HG02885 (cell line): ENCODE results near the gene NEMP2.
"Not testable (repeated sequence)": the region's sequence is repeated elsewhere in the genome, so short reads cannot be mapped to it uniquely, and the experiment has no call there.

Source experiments
- ATAC-seq: cut with Tn5 transposase; IDR thresholded peaks from one replicate; pipeline ENCODE4 v1.9.1; 2021; ENCODE audit warnings: mild to moderate bottlenecking; ENCODE audit not compliant: unreplicated experiment, poor library complexity

The NEMP2 gene

DNA sequence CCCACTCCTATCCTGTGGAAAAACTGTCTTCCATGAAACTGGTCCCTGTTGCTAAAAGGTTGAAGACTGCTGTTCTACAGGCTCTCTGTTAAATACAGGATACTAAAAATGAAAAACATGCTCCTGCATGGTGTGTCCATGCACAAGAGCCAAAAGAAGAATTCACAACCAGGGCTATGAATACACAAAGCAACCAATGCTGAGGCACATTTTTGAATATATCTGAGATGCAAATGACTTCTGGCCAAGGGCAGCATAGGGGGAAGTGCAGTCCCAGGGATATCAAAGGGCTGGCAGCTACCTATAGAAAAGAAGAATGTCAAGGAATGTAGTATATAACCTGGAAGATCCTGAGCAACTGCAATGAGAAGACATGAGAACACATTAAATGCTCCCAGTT lies 6.6 kb downstream of the NEMP2 start:
- ATAC-seq = no peak

DNA sequence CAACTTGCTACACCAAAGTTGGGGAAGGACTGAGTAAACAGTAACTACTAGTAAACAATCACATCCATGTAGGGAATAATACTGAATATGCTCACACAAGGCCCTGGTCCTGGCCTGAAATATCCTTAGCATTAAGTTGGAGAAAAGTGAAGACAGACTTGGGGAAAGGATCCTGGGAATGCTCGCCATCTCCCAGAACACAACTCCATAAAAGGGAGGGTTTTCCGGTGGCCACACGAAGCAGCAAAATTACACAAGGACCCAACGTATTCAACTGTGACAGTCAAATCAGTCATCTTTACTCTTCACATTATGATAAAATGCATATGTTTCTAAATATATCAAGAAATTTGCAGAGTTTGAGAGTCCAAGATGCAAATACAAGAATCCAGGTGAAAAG lies 7.3 kb downstream of the NEMP2 start:
- ATAC-seq = no peak

DNA sequence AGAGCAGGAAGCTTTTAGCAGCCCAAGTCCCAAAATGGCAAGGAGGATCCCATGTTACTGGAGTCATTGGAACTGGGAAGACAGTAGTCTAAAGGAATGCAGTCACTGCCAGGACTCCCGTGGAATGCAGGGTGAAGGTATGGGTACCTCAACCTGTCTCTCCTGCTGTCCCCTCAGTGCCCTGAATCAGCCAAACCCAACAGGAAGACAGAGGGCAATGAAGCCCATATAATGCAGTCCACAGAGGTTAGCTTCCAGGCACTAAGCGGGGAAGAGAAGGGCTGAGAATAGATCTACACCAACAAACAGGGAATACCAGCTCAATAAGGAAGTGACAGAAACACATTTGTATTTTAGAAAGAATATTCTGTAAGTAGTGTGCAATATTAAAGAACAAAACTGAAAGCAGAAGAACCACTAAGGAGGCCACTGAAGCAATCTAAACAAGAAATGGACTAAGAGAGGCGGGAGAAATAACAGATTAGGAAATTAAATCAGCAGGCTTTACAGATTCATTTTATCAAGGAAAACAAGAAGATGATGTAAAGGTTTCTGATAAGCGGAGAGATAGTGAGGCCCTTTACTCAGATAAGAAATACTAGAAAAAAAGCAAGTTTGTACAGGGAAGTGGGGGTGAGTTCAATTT lies 8.3 kb downstream of the NEMP2 start:
- ATAC-seq = no peak

DNA sequence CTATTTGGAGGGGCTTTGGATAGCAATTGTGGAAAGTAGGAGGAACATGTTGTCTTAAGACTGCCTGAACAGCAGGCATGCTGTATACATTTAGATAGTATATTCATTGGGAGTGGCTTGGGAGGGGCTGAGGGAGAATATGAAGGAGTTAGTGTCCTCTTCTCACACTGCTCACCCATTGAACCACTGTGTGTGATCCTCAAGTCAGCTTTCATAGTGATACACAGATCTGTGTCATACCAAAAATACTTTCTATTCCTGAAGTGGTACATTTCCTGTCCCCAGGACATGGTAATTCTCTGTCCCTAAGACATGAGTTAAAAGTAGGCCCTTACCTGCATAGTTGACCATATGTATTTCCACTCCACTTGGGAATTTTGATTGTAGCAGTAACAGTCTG lies 9.6 kb downstream of the NEMP2 start:
- no peak for ATAC-seq

DNA sequence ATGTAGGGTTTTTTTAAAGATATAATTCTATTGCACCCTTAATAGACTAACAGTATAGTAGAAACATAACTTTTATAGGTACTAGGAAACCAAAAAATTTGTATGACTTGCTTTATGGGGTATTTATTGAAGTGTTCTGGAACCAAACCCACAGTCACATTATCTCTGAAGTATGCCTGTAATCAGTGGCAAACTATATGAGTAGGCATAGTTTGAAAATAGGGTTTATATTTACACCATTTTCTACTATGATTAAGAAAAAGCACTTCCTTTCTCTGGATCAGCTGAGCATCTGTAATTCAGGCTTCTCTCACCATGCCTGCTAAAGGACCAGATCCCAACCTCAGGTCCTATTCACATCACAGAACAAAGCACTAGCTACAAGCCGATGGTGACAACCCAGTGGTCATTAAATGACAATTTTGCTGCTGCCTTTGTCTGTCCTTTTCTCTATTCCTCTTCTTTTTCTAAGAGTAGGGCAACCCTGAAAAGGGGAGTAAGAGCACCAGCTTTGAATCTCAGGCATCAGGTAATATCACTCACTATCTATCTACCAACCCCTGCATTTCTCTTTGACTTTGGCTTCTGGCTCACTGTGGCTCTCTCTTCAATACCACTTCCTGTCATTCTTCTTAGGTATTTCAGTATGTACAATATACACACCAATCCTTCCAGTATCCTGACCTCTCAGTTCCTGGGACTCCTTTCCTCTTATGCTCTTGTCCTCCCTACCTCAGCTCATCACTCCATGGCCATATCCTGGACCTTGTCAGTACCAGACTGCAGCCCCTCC lies 14.4 kb downstream of the NEMP2 start:
- ATAC-seq = no peak

DNA sequence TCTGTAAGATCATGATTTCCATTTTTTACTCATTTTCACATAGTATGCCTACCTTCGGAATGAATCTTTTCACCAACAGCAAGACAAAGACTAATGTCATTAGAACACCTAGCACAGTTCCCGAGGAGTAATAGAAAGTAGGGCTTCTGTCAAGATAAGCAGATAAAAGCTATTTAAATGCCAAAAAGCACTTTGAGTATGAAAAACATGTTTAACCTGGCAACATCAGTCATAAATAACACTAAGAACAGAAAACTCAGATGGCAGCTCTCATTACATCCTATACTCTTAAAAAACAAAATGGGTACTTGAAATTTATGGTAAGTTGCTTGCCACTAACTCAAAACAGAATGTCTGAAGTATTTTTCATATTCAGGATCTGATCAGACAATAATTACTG lies 17.1 kb downstream of the NEMP2 start:
- no peak for ATAC-seq

DNA sequence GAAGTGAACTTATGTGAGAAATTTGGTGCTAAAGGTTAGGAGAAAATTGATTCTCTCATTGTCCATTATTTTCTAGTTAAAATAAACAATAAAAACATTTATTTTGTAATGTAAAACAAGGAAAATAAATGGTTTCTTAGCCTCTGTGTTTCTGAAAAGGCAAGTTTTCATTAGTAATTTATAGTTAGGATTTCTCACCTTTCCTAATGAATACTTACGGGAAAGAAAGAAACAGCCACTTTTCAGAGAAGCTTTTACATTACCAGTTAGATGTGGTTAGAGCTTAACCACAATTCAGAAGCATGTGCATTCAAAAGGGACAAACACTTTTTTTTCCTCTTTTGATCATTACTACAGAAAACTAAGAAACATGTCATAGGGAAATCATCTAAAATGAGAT lies 18.8 kb downstream of the NEMP2 start:
- ATAC-seq = no peak

DNA sequence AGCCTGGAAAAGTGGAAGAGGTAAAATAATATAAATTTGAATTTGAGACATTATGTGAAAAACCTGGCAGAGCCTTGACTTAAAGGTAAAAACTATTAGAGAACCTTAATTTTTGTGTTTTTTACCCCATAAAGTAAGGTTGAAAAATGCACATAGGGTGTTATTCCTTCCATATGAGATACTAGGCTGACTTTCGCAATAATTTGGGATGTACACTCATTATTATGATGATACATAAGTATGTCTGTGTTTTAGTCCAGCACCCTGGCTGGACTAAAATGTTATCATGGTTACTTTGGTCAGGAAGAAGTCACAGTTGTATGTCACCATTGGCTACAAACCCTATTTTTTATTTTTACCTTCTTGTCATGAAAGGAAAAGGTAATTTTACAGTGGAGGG lies 19.8 kb downstream of the NEMP2 start:
- no peak for ATAC-seq

DNA sequence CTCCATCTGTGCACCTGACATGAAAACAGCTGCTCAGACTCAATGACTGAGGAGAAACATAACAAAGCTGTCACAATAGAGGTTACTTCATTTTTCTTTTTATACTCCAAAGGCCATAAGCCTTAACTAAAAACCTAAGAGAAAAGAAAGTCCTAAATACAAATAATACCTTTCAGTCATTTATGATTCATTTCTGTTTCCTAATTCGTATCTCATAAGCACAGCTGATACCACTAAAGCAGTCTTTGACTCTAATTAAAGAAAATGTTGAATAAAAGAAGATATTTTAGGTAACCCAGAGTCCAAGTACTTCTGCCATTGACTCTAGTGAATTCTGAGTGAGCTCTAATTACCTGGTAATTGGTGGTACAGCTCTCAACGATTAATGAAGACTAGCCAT lies 20.6 kb downstream of the NEMP2 start:
- no peak for ATAC-seq

DNA sequence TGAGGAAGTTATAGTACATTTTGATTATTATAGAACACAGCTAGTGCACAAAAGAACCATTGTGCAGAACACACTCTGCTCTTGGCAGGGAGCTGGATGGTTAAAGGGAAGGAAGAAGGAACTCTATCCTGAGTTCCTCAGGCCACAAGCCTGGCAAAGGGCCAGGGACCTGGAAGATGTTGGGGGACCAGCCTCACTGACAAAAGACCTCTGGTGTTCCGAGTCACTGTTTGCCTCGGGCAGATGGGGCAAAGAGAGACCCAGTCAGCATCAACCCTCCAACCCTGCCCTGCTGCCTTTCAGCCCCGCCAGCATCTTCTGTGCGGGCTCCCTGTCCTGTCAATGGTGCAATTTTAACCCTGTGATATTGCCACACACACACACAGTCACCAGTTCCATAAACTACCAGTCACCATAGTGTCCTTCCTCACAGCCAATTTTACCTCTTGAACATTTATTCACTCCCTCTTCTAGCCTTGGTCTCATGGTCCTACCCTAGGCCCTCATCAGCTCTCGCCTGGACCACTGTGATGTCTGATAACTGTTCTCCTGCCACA lies 21.9 kb downstream of the NEMP2 start:
- no peak for ATAC-seq

DNA sequence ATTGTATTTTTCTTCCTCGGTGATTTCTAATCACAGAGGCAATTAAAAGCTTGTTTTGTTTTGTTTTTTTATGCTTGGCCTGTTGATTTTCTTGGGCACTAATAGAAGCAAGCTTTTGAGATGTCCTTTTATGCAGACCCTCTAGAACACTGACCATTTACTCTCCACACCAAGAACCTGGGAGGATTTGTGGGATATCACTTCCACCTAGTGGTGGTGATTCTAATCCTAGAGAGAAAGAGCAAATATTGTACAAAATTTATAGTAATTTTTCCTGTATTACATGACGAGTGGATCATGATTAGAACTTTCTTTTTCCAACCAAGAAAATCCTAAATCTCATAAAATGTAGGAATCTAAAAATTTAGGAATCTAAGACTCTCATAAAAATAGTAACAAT lies 23.4 kb downstream of the NEMP2 start:
- no peak for ATAC-seq

DNA sequence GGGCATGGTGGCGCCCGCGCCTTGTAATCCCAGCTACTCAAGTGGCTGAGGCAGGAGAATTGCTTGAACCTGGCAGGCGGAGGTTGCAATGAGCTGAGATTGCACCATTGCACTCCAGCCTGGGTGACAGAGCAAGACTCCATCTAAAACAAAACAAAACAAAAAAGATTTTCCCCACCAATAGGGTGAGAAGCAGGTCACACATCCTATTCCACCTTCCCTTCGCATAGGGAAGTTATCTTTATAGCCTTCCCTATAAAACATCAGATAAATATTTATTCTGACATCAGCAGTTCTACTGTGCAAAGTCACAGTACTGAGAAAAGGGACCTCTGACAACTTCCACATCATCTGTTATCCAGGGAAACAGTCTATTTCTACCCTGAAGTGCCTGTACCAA lies 24.6 kb downstream of the NEMP2 start:
- not testable (repeated sequence) for ATAC-seq

DNA sequence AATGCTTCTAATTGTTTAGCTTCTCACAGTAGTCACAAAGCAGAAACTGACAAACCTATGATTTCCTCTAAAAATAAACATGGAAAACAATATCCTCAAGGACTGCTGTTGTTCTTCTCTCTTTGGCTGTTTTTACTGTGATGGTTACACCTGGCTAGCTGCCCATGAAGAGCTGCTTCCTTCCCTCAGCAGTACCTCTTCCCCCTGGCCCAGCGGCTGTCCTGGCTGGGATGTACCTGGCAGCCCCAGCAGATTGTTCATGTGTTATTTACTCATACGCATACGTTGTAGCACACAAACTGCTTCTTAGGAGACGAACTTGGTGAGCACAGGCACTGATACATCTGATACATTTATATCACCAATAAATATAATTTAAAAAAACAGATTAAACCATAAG lies 27.4 kb downstream of the NEMP2 start:
- ATAC-seq = no peak

DNA sequence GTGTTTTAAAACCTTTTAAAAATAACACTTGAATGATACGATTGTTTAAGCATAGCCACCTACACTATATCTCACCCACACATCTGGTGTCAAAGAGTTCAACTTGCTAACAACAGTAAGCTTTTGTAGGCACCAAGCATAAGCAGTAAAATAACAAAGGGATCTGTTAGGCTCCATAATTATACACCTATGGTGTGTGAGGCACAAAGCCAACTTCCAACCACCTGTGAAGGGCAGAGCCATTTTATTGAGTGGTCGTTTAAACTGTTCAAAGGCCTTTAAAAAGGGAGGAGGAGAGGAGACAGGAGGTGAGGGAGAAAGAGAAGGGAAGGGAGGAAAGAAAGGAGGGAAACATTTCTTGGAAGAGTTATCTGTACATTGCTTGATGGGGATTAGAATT lies 27.9 kb downstream of the NEMP2 start:
- no peak for ATAC-seq

DNA sequence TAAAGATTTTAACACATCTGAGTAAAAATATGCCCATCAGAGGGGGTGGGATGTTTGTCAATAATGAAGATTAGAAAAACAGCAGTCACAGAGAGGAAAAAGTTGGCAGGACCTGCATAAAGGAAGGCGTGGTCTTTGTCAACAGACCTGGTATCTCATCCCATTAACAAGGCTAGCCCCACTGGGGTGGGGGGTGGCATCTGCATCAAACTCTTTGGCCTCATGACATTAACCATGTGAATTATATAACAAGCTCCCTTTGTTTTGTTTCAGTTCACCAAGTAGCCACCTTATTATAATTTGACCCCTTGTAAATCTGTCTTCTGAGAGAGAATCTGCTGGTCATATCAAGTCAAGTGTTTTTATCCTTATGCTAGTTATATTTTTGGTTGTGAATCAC lies 28.8 kb downstream of the NEMP2 start:
- ATAC-seq = no peak

DNA sequence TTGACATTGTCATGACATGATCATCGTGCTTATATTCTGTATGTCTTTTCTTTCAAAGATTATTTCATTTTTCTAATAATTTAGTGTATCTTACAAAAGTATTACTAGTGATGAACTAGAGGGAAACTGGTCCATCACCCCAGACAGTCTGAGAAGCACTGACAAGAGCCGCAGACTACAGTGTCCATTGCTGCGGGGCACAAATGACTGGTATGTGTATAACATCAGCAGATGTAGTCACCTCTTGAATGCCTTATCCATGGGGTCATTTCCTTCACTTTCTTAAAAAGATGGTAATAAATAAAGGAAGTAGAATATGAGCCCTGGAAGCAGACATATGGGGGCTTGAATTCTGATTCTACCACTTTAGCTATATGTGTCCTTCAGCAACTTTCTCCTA lies 29.6 kb downstream of the NEMP2 start:
- ATAC-seq = no peak

DNA sequence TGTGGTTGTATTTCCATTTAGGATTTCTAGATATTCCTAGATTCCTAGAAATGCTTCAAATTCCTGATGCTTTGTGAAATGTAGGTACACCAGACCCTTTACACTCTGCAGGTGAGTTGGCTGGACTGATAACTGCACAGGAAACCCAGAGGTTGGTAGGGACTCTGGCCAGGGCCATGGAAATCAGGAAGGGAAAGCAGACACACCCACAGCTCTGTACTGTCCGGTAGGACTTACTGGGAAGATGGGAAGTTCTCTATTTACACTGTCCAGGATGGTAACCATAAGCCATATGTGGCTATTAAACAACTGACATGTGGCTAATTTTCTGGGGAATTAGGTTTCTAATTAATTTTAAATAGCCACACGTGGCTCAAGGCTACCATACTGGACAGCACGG lies 31.4 kb downstream of the NEMP2 start:
- ATAC-seq = no peak

DNA sequence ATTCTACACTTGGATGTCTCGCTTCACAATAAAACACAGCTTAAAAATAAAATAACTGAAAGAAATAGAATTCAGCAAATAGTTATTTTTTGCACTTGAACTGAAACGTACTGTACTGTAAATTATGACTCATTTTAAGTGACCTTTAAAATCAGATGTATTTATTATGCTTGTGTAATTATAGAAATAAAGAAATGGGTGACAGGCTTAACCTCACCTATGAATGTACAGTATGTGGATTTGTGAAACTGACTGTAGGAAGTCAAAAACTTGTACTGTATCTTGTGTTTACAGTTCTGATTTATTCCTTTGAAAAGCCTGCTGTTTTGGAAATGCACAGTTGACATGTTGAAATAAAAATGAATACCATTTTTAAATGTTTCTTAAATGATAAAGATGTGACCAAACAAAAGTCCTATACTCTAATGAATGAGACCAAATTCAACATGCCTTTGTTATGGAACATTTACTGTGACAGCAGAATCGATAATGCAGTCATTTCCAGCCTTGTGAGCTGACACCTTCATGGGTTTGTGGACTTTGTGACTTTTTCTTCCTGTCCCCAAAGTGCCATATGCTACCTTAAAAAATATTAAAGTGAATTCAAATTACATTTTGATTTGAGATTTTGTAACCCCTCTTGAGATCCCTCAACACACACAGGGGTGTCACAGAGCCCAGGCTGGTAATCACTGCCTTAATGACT lies 32.7 kb downstream of the NEMP2 start:
- ATAC-seq = no peak

DNA sequence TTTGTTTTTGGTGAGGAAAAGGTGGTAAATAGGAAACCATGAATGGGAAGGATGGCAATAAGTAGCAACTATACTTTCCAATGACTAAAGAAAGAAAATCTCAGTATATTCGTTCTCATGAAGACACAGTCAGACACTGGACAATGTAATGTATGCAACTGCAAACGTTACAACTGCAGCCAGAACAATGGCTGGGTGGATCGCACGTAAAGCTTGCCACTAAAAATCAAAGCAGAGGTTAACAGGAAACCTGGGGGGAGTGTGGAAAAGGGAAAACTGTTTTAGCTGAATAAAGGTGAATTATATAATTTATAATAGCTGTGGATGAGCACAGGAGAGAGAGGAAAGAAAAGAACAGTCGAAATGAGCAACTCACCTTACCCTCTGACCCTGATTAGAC lies 33.3 kb downstream of the NEMP2 start:
- no peak for ATAC-seq

DNA sequence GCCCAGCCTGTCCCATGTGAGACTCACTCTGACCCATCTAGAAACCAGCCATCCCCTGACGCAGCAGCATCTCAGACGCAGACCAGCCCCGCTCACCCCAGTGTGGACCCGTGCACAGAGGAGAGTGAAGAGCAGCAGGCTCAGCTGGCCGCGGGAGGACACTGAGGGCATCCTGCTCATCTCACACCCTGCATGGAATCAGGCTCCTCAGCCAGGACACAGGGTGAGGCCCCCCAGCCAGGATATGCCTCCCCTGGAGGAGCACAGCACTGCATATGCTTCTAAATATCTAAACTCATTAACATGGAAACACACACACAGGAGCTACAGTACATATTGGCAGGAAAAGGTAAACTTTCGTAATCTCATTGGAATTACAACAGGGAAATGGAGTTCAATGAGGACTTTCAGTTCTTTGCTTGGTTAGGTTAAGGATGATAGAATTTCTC lies 34.4 kb downstream of the NEMP2 start:
- ATAC-seq = no peak

DNA sequence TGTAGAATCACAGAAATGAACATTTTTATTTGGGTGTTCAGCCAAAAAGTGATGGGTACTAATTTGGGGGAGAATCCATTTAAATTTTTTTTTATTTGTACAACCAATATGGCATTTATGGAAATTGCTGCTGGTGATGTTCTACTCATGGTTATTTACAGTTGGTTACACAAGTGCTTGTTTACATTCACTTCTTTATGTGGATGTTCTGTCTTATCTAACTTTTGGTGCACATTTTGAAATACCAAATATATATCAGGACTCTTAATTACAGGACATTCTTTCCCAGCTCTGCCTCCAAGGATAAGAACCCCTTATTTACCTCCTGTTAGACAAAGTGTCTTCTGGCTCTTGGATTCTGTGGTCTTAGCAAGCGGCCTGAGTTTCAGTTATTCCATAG lies 35.2 kb downstream of the NEMP2 start:
- ATAC-seq = no peak
